Liver (tissue), 9 donors: ENCODE results near the gene GHRL. TPM values are rescaled to one million over a fixed set of nuclear protein-coding genes. Genes with fewer than 3 reads are reported as not detected.

Experiments
- DNase-seq: peaks from one replicate; pipeline ENCODE4 v3.0.0-alpha.2; 2017; ENCODE audit warnings: low spot score
- H3K27ac ChIP-seq, 2 donors: one replicate each; pipeline ENCODE4 v1.7.0; 2013; ENCODE audit warnings: inconsistent platforms in 2 of 2, low read length in 2 of 2, control low read depth in 1 of 2, low read depth in 1 of 2, mild to moderate bottlenecking in 1 of 2
- H3K27me3 ChIP-seq, 4 donors: one replicate each; pipeline versions ENCODE4 v1.6.1 to v1.7.0; 2013; ENCODE audit warnings: low read length in 3 of 4, inconsistent platforms in 1 of 4, mild to moderate bottlenecking in 1 of 4, moderate library complexity in 1 of 4; ENCODE audit not compliant: control insufficient read depth in 4 of 4, insufficient read depth in 4 of 4
- H3K36me3 ChIP-seq, 4 donors: one replicate each; pipeline versions ENCODE4 v1.6.1 to v1.7.0; 2013; ENCODE audit warnings: low read length in 3 of 4, mild to moderate bottlenecking in 3 of 4, low read depth in 1 of 4, moderate library complexity in 1 of 4; ENCODE audit not compliant: control insufficient read depth in 4 of 4, insufficient read depth in 3 of 4
- H3K4me1 ChIP-seq, 4 donors: one replicate each; pipeline versions ENCODE4 v1.6.1 to v1.7.0; 2013; ENCODE audit warnings: low read length in 3 of 4, mild to moderate bottlenecking in 3 of 4, moderate library complexity in 1 of 4; ENCODE audit not compliant: control insufficient read depth in 4 of 4, insufficient read depth in 4 of 4
- H3K4me3 ChIP-seq, 3 donors: one replicate each; pipeline versions ENCODE4 v1.6.1 to v1.7.0; 2013; ENCODE audit warnings: low read length in 3 of 3, control low read depth in 1 of 3, low read depth in 1 of 3, mild to moderate bottlenecking in 1 of 3
- H3K9ac ChIP-seq, 2 donors: one replicate each; pipeline ENCODE4 v1.7.0; 2013; ENCODE audit warnings: low read length in 2 of 2, mild to moderate bottlenecking in 2 of 2, moderate library complexity in 2 of 2, control low read depth in 1 of 2, low read depth in 1 of 2
- H3K9me3 ChIP-seq, 4 donors: one replicate each; pipeline versions ENCODE4 v1.6.1 to v1.7.0; 2013; ENCODE audit warnings: low read length in 3 of 4; ENCODE audit not compliant: control insufficient read depth in 4 of 4
- ATF3 ChIP-seq: IDR thresholded peaks from 2 replicates; pipeline ENCODE4 v1.6.1; 2016; ENCODE audit warnings: antibody characterized with exemption
- EGR1 ChIP-seq, 2 donors: IDR thresholded peaks; 2 replicates each; pipeline ENCODE4 v1.6.1; 2016 to 2018; ENCODE audit warnings: antibody characterized with exemption in 2 of 2, low read depth in 2 of 2
- FOXA1 ChIP-seq: IDR thresholded peaks from 2 replicates; pipeline ENCODE4 v1.6.1; 2016; ENCODE audit warnings: antibody characterized with exemption
- GABPA ChIP-seq, 2 donors: IDR thresholded peaks in 1 of 2; conservative IDR thresholded peaks in 1 of 2; 2 replicates each; pipeline ENCODE4 v1.6.1; 2016; ENCODE audit warnings: antibody characterized with exemption in 2 of 2, mild to moderate bottlenecking in 1 of 2, moderate library complexity in 1 of 2
- HNF4A ChIP-seq, 2 donors: conservative IDR thresholded peaks; 2 replicates each; pipeline ENCODE4 v1.6.1; 2016; ENCODE audit warnings: antibody characterized with exemption in 2 of 2, mild to moderate bottlenecking in 2 of 2
- HNF4G ChIP-seq: IDR thresholded peaks from 2 replicates; pipeline ENCODE4 v1.6.1; 2016; ENCODE audit warnings: antibody characterized with exemption
- JUND ChIP-seq, 2 donors: IDR thresholded peaks; 2 replicates each; pipeline ENCODE4 v1.6.1; 2016; ENCODE audit warnings: antibody characterized with exemption in 2 of 2
- MAX ChIP-seq: IDR thresholded peaks from 2 replicates; pipeline ENCODE4 v1.6.1; 2016; ENCODE audit warnings: antibody characterized with exemption
- NR2F2 ChIP-seq: IDR thresholded peaks from 2 replicates; pipeline ENCODE4 v1.6.1; 2016; ENCODE audit warnings: antibody characterized with exemption
- RAD21 ChIP-seq, 2 donors: IDR thresholded peaks; 2 replicates each; pipeline ENCODE4 v1.6.1; 2016; ENCODE audit warnings: antibody characterized with exemption in 2 of 2, mild to moderate bottlenecking in 2 of 2
- REST ChIP-seq: IDR thresholded peaks from 2 replicates; pipeline ENCODE4 v1.6.1; 2016; ENCODE audit warnings: antibody characterized with exemption, mild to moderate bottlenecking
- SP1 ChIP-seq: IDR thresholded peaks from 2 replicates; pipeline ENCODE4 v1.6.1; 2018; ENCODE audit warnings: antibody characterized with exemption, mild to moderate bottlenecking
- TAF1 ChIP-seq: conservative IDR thresholded peaks from 2 replicates; pipeline ENCODE4 v1.6.1; 2016; ENCODE audit warnings: antibody characterized with exemption, mild to moderate bottlenecking
- YY1 ChIP-seq: IDR thresholded peaks from 2 replicates; pipeline ENCODE4 v1.6.1; 2016; ENCODE audit warnings: antibody characterized with exemption, mild to moderate bottlenecking
- ZBTB33 ChIP-seq: IDR thresholded peaks from 2 replicates; pipeline ENCODE4 v1.6.1; 2016; ENCODE audit warnings: antibody characterized with exemption
- WGBS: extraction: QIAGEN DNeasy Blood & Tissue Kit; methylation state at CpG from one replicate; pipeline ENCODE4 v1.1.7; 2013; 5-methylcytosine and 5-hydroxymethylcytosine counted together
- polyA plus RNA-seq, 2 donors: library from polyadenylated mRNA; stranded (reverse) in 1 of 2; unstranded in 1 of 2; fragments of 200-250 nt in 1 of 2; fragments of >200 nt in 1 of 2; fragmentation: Nextera tagmentation in 1 of 2; extraction: Ambion mirVana in 1 of 2; gene quantifications; one replicate each; pipeline versions ENCODE4 v1.2.1 to v1.2.3, GENCODE V29; 2013 to 2015
- total RNA-seq, 2 donors: library from RNA; depleted of rRNA; stranded (reverse); fragments of >200 nt; gene quantifications; one replicate each; pipeline ENCODE4 v1.2.3, GENCODE V29; 2014
- donor health status: healthy.
- donor health status: healthy.
- donor health status: healthy.
- donor health status: healthy.
- donor health status: healthy.

GHRL gene
- total and polyA plus RNA-seq, 4 donors, result 0.08 to 1.3 (median 0.27) TPM

- WGBS, result 95% methylated on average over 9 of the region's 9 CpGs
- no peaks in the 10 kb centered on the region for H3K9me3 ChIP-seq
- DNase-seq, result no peak
- H3K27ac ChIP-seq, result no peak overlapping the region
- no peak overlapping the region for H3K4me3 ChIP-seq
- no peak overlapping the region for H3K9ac ChIP-seq
- no peaks in the 10 kb centered on the region for H3K27me3 ChIP-seq
- no peak for TF ChIP-seq ATF3
- TF ChIP-seq SP1, result no peak
- TF ChIP-seq JUND (IDR thresholded peaks at IDR 0.05), result no peak
- peaks cover 0 to 5% (median 3%) of the 10 kb centered on the region in 4 donors for H3K36me3 ChIP-seq
- H3K4me1 ChIP-seq, result no peaks in the 10 kb centered on the region
Observed at GRCh38 chr3:10289077-10289476, 3.7 kb downstream of the GHRL start.

- WGBS, result 96% methylated on average over 11 of the region's 11 CpGs
- TF ChIP-seq YY1 (no peak), ZBTB33 (no peak), RAD21 (IDR thresholded peaks at IDR 0.05) (no peak), SP1 (no peak), EGR1 (IDR thresholded peaks at IDR 0.05; ENCODE audit: low read depth in 2 of 2) (no peak), NR2F2 (no peak), GABPA (IDR thresholded peaks at IDR 0.05 in 1 of 2, conservative IDR thresholded peaks at IDR 0.05 in 1 of 2) (no peak)
Observed at GRCh38 chr3:10288575-10288960, 4.2 kb downstream of the GHRL start.

GRCh38 chr3:10287936-10288574 is 4.7 kb downstream of the GHRL start:
- H3K27me3 ChIP-seq, result no peaks in the 10 kb centered on the region
- TF ChIP-seq EGR1 (IDR thresholded peaks at IDR 0.05; ENCODE audit: low read depth in 2 of 2) (no peak), JUND (IDR thresholded peaks at IDR 0.05) (no peak), MAX (no peak), FOXA1 (no peak), RAD21 (IDR thresholded peaks at IDR 0.05) (no peak), HNF4G (no peak), YY1 (no peak), GABPA (IDR thresholded peaks at IDR 0.05 in 1 of 2, conservative IDR thresholded peaks at IDR 0.05 in 1 of 2) (no peak), ZBTB33 (no peak), SP1 (no peak), TAF1 (no peak), HNF4A (conservative IDR thresholded peaks at IDR 0.05) (no peak), REST (no peak), NR2F2 (no peak)
- H3K27ac ChIP-seq, result no peak overlapping the region
- H3K9me3 ChIP-seq, result no peaks in the 10 kb centered on the region
- WGBS, result 96% methylated on average over 12 of the region's 12 CpGs
- no peak overlapping the region for H3K9ac ChIP-seq
- no peak overlapping the region for H3K4me3 ChIP-seq
- peaks cover 0 to 12% (median 6%) of the 10 kb centered on the region in 4 donors for H3K36me3 ChIP-seq
- H3K4me1 ChIP-seq, result no peaks in the 10 kb centered on the region
- DNase-seq, result no peak

More at GRCh38 chr3:10288575-10288960, 4.2 kb downstream of the GHRL start:
- no peaks in the 10 kb centered on the region for H3K4me1 ChIP-seq
- H3K27me3 ChIP-seq, result no peaks in the 10 kb centered on the region
- peaks cover 0 to 7% (median 4%) of the 10 kb centered on the region in 4 donors for H3K36me3 ChIP-seq
- no peaks in the 10 kb centered on the region for H3K9me3 ChIP-seq
- H3K27ac ChIP-seq, result no peak overlapping the region
- no peak overlapping the region for H3K9ac ChIP-seq
- DNase-seq, result no peak
- no peak overlapping the region for H3K4me3 ChIP-seq
